ENCODE results near the gene HCRT. TPM values are rescaled to one million over a fixed set of nuclear protein-coding genes. Genes with fewer than 3 reads are reported as not detected.

Gene HCRT
- total RNA-seq, 1 donor: not detected

- peak; percentile 52 for DNase-seq (ENCODE audit: low read depth)
- peak overlapping the region; percentile 65 for H3K4me3 ChIP-seq (ENCODE audit: low read depth, low read length)
- peak; percentile 64 for TF ChIP-seq CTCF (IDR thresholded peaks at IDR 0.05; ENCODE audit: insufficient read depth, low read length)
Measured at GRCh38 chr17:42183741-42184711, 1.2 kb downstream of the HCRT start.

GRCh38 chr17:42182927-42183734 is 2.1 kb downstream of the HCRT start:
- peak; percentile 28 for DNase-seq (ENCODE audit: low read depth)
- TF ChIP-seq CTCF (IDR thresholded peaks at IDR 0.05; ENCODE audit: insufficient read depth, low read length): no peak
- H3K4me3 ChIP-seq (ENCODE audit: low read depth, low read length): peak overlapping the region; percentile 65

- no peak for DNase-seq (ENCODE audit: low read depth)
- no peak for TF ChIP-seq CTCF (IDR thresholded peaks at IDR 0.05; ENCODE audit: insufficient read depth, low read length)
- no peak overlapping the region for H3K4me3 ChIP-seq (ENCODE audit: low read depth, low read length)
Measured at GRCh38 chr17:42181851-42182207, 3.4 kb downstream of the HCRT start.

- peak; percentile 55 for TF ChIP-seq CTCF (IDR thresholded peaks at IDR 0.05; ENCODE audit: insufficient read depth, low read length)
- H3K4me3 ChIP-seq (ENCODE audit: low read depth, low read length): peak within 1 kb of the TSS; percentile 40
- peak; percentile 67 for DNase-seq (ENCODE audit: low read depth)
Measured at GRCh38 chr17:42180922-42181850, 4.1 kb downstream of the HCRT start, which contains the start of gene KCNH4. TSS of gene KCNH4 (minus strand) at chr17:42181142. CDS start at chr17:42180945, 197 bp downstream.

GRCh38 chr17:42180411-42180921 is 4.8 kb downstream of the HCRT start:
- no peak for DNase-seq (ENCODE audit: low read depth)
- no peak overlapping the region for H3K4me3 ChIP-seq (ENCODE audit: low read depth, low read length)
- TF ChIP-seq CTCF (IDR thresholded peaks at IDR 0.05; ENCODE audit: insufficient read depth, low read length): no peak

Data from fibroblast of the aortic adventitia (primary cell).